OCI-LY7 (cell line): ENCODE measurements around the gene ABCD2. TPM values are rescaled to one million over a fixed set of nuclear protein-coding genes. Genes with fewer than 3 reads are reported as not detected.

ENCODE experiments used
- BruUV-seq: library from RNA; stranded (reverse); fragments of 400-500 nt; replicated peaks from 2 replicates; lab custom pipeline; 2021; lab: Mats Ljungman, UMichigan
- CTCF ChIA-PET: fragments of 300-600 bp; sonication (Branson Sonifier 250); formaldehyde crosslinking; loops from one replicate; lab custom pipeline; 2022; ENCODE audit warnings: antibody characterized with exemption; ENCODE audit not compliant: unreplicated experiment; lab: Charles Lee
- POLR2A ChIA-PET: fragments of 300-600 bp; sonication (Branson Sonifier 250); formaldehyde crosslinking; loops from one replicate; lab custom pipeline; 2022; ENCODE audit warnings: antibody characterized with exemption; lab: Charles Lee
- DNase-seq: peaks from one replicate; pipeline ENCODE4 v3.0.0-alpha.2; 2015; ENCODE audit warnings: low spot score
- H2AFZ ChIP-seq: fragments of 200-600 bp; sonication (generic), shearing (Covaris generic); 2 replicates; pipeline ENCODE4 v1.6.1; 2014; ENCODE audit warnings: mild to moderate bottlenecking, antibody characterized with exemption, low read length, moderate library complexity
- H3K27ac ChIP-seq: fragments of 200-600 bp; sonication (generic); 2 replicates; pipeline ENCODE4 v1.5.1; 2014; ENCODE audit warnings: mixed run types, low read depth, mild to moderate bottlenecking, moderate library complexity, low read length, inconsistent platforms; ENCODE audit not compliant: poor library complexity, severe bottlenecking
- H3K36me3 ChIP-seq: fragments of 200-600 bp; sonication (generic); 2 replicates; pipeline ENCODE4 v1.6.1; 2014; ENCODE audit warnings: mild to moderate bottlenecking, antibody characterized with exemption, low read length, moderate library complexity, mixed read lengths; ENCODE audit not compliant: insufficient read depth
- H3K4me1 ChIP-seq: fragments of 200-600 bp; sonication (generic); 2 replicates; pipeline ENCODE4 v1.5.1; 2014; ENCODE audit warnings: mild to moderate bottlenecking, low read length; ENCODE audit not compliant: insufficient read depth, poor library complexity, severe bottlenecking
- H3K4me2 ChIP-seq: fragments of 200-600 bp; sonication (generic); 2 replicates; pipeline ENCODE4 v1.6.1; 2014; ENCODE audit warnings: mild to moderate bottlenecking, low read length
- H3K4me3 ChIP-seq: fragments of 200-600 bp; sonication (generic); 2 replicates; pipeline ENCODE4 v1.5.1; 2014; ENCODE audit warnings: mild to moderate bottlenecking, low read depth, low read length; ENCODE audit not compliant: poor library complexity, severe bottlenecking
- H3K79me2 ChIP-seq: fragments of 200-600 bp; sonication (generic); 2 replicates; pipeline ENCODE4 v1.6.1; 2016; ENCODE audit warnings: low read depth, mild to moderate bottlenecking, low read length, moderate library complexity, mixed read lengths; ENCODE audit not compliant: insufficient read depth
- H3K9me2 ChIP-seq: fragments of 200-600 bp; sonication (generic); 2 replicates; pipeline ENCODE4 v1.6.1; 2016; ENCODE audit warnings: mild to moderate bottlenecking, low read length, mixed read lengths; ENCODE audit not compliant: insufficient read depth
- H3K9me3 ChIP-seq: fragments of 200-600 bp; sonication (generic); 2 replicates; pipeline ENCODE4 v1.6.1; 2014; ENCODE audit warnings: mild to moderate bottlenecking, mixed run types, low read length, mixed read lengths
- H4K20me1 ChIP-seq: fragments of 200-600 bp; sonication (generic); 2 replicates; pipeline ENCODE4 v1.6.1; 2014; ENCODE audit warnings: mild to moderate bottlenecking, antibody characterized with exemption, low read length, moderate library complexity, mixed read lengths; ENCODE audit not compliant: insufficient read depth
- CTCF ChIP-seq: fragments of 200-600 bp; sonication (generic); conservative IDR thresholded peaks from 2 replicates; pipeline ENCODE4 v1.5.1; 2014; ENCODE audit warnings: mild to moderate bottlenecking, antibody characterized with exemption, low read length, moderate library complexity, mixed read lengths
- EZH2phosphoT487 ChIP-seq: fragments of 200-600 bp; sonication (generic); IDR thresholded peaks from 2 replicates; pipeline ENCODE4 v1.6.1; 2018; ENCODE audit warnings: low read depth, borderline replicate concordance, mild to moderate bottlenecking, mixed run types, antibody characterized with exemption, low read length, moderate library complexity, mixed read lengths
- intact Hi-C: fragments of 100-400 bp; cut with micrococcal nuclease; formaldehyde crosslinking; loops from one replicate; pipeline ENCODE4 v1.10.0; 2022; ENCODE audit not compliant: unreplicated experiment
- total RNA-seq, 2 experiments: library from RNA; depleted of rRNA in 1 of 2; stranded (reverse); fragments of >200 nt in 1 of 2; shearing (Covaris generic) in 1 of 2; gene quantifications; 2 replicates each; pipeline ENCODE4 v1.2.3, GENCODE V29; 2014 to 2022

The ABCD2 gene
- total RNA-seq, 2 experiments from 2014 or later, result 1.5 to 2.4 TPM

DNA sequence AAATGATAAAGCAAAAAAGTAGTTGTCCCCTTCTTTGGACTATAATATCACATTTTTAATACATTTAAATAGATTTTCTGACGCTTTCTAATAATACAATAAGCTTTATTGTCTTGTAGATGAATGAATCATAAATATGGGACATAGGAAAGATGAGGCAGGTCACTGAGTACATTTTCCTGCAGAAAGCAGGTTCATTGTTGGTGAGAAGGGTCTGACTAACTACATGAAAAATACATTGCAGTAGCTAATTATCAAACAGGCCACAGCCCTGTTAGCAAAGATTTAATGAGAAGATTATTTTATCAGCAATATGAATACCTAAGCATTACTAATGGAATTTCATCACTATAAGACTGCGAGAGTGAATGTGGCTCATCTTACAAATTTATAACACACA lies 45.6 kb downstream of the ABCD2 start:
- TF ChIP-seq CTCF, result no peak
- no peak for TF ChIP-seq EZH2phosphoT487
- H3K9me3 ChIP-seq, result no peaks in the 10 kb centered on the region
- H3K27ac ChIP-seq, result no peak overlapping the region
- no peak overlapping the region for H3K4me3 ChIP-seq
- intact Hi-C loops, result no loop called here
- H2AFZ ChIP-seq, result no peak overlapping the region
- no peaks in the 10 kb centered on the region for H3K4me1 ChIP-seq
- no TSS peak for BruUV-seq
- POLR2A ChIA-PET, result interaction anchor here (0.7 to 1.0 kb wide), 2 partner anchors 15 to 18 kb away, joined by 3 read pairs; no protein-coding TSS in a partner anchor
- no peaks in the 10 kb centered on the region for H3K79me2 ChIP-seq
- H4K20me1 ChIP-seq, result no peaks in the 10 kb centered on the region
- CTCF ChIA-PET, result no interaction called here
- H3K36me3 ChIP-seq, result no peaks in the 10 kb centered on the region
- H3K4me2 ChIP-seq, result no peak overlapping the region
- no peak for DNase-seq
- H3K9me2 ChIP-seq, result no peaks in the 10 kb centered on the region

- POLR2A ChIA-PET, result no interaction called here
- Histone ChIP-seq H3K4me1 (no peaks in the 10 kb centered on the region), H3K9me3 (no peaks in the 10 kb centered on the region), H3K27ac (no peak overlapping the region), H3K79me2 (no peaks in the 10 kb centered on the region), H3K4me3 (no peak overlapping the region), H2AFZ (no peak overlapping the region), H3K4me2 (no peak overlapping the region), H3K9me2 (no peaks in the 10 kb centered on the region), H3K36me3 (no peaks in the 10 kb centered on the region), H4K20me1 (no peaks in the 10 kb centered on the region)
- BruUV-seq, result no TSS peak
- no peak for TF ChIP-seq EZH2phosphoT487
- TF ChIP-seq CTCF, result no peak
- no peak for DNase-seq
- CTCF ChIA-PET, result no interaction called here
- intact Hi-C loops, result no loop called here
Measured at GRCh38 chr12:39572551-39572950, 47.1 kb downstream of the ABCD2 start.

DNA sequence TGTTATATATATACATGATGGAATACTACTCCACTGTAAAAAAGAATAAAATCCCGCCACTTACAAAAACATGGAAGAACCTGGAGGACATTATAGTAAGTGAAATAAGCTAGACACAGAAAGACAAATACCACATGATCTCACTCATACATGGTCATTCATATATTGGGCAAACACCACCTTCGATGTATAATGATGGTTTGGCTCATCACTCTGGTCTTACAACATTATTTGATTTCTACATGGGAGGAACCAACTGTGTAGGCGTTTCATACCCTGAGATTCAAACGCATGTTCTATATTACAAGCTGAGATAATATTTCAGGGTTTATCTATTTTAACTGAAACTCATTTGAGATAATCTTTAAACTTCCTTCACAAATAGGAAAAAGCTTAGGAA lies 48.3 kb downstream of the ABCD2 start:
- no peaks in the 10 kb centered on the region for H3K4me1 ChIP-seq
- no peak overlapping the region for H3K4me2 ChIP-seq
- no peak overlapping the region for H3K27ac ChIP-seq
- H3K9me2 ChIP-seq, result no peaks in the 10 kb centered on the region
- no peaks in the 10 kb centered on the region for H3K9me3 ChIP-seq
- no TSS peak for BruUV-seq
- no peak overlapping the region for H3K4me3 ChIP-seq
- no peak for TF ChIP-seq EZH2phosphoT487
- no peak for TF ChIP-seq CTCF
- intact Hi-C loops, result no loop called here
- POLR2A ChIA-PET, result no interaction called here
- CTCF ChIA-PET, result no interaction called here
- no peak overlapping the region for H2AFZ ChIP-seq
- H4K20me1 ChIP-seq, result no peaks in the 10 kb centered on the region
- H3K36me3 ChIP-seq, result no peaks in the 10 kb centered on the region
- no peak for DNase-seq
- no peaks in the 10 kb centered on the region for H3K79me2 ChIP-seq
